ENCODE data around the gene CKS1B.

DNA sequence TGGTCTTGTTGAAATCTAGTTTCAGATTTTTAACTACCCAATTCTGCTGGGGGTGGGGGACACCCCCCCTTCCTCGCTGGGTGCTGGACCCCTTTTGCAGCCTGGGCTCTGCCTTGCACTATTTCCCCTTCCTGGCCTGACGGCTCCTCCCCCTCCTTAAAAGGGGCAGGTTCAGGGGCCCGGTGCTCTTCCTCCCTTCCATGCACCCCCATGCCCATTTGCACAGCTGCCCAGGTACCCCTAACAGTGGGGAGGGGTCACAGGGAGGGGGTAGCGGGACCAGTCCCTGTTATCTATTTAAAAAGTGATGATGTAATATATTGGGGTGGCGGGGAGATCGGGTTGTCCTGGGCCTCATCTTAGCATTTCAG is 43.5 kb downstream of the CKS1B start:
- no peak for TF ChIP-seq POLR2A (IDR thresholded peaks at IDR 0.05)
- TF ChIP-seq, protein P1, sequence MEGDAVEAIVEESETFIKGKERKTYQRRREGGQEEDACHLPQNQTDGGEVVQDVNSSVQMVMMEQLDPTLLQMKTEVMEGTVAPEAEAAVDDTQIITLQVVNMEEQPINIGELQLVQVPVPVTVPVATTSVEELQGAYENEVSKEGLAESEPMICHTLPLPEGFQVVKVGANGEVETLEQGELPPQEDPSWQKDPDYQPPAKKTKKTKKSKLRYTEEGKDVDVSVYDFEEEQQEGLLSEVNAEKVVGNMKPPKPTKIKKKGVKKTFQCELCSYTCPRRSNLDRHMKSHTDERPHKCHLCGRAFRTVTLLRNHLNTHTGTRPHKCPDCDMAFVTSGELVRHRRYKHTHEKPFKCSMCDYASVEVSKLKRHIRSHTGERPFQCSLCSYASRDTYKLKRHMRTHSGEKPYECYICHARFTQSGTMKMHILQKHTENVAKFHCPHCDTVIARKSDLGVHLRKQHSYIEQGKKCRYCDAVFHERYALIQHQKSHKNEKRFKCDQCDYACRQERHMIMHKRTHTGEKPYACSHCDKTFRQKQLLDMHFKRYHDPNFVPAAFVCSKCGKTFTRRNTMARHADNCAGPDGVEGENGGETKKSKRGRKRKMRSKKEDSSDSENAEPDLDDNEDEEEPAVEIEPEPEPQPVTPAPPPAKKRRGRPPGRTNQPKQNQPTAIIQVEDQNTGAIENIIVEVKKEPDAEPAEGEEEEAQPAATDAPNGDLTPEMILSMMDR (IDR thresholded peaks at IDR 0.05 in 8 of 11, conservative IDR thresholded peaks at IDR 0.05 in 3 of 11) = no peak

All from spleen (tissue), 7 donors.